A673 (cell line): ENCODE measurements around the gene PANK3.

ENCODE experiments used
- CTCF ChIP-seq: fragments of 300-800, 200-600 bp; sonication (generic); conservative IDR thresholded peaks from 2 replicates; pipeline ENCODE4 v1.5.1; 2017; ENCODE audit warnings: low read depth, mild to moderate bottlenecking, antibody characterized with exemption, low read length, moderate library complexity, mixed read lengths
- EZH2 ChIP-seq: fragments of 200-600 bp; sonication (generic); IDR thresholded peaks from 2 replicates; pipeline ENCODE4 v1.6.1; 2017; ENCODE audit warnings: borderline replicate concordance, low read depth, mild to moderate bottlenecking, mixed read lengths, antibody characterized with exemption, low read length; ENCODE audit not compliant: poor library complexity, severe bottlenecking

- no peak for TF ChIP-seq CTCF
- no peak for TF ChIP-seq EZH2
Measured at GRCh38 chr5:168549554-168549953, 29.6 kb downstream of the PANK3 start.
